Dermis blood vessel endothelial cell (primary cell): ENCODE measurements around the gene ARPIN. TPM values are rescaled to one million over a fixed set of nuclear protein-coding genes. Genes with fewer than 3 reads are reported as not detected.

Experiments
- total RNA-seq: library from RNA; depleted of rRNA; stranded (reverse); fragments of >200 nt; gene quantifications from 2 replicates; pipeline ENCODE4 v1.2.3, GENCODE V29; 2014

Gene ARPIN
- total RNA-seq, 1 donor from 2014 or later: 15.7 TPM

Other genes with a start within 250 kb of the ARPIN start
- under 0.01 TPM in 1 of 2 replicates, not detected in the other for gene PLIN1, start 233.6 kb downstream of the ARPIN start, total RNA-seq
- 3.1 and 6.5 TPM in 2 replicates for gene PEX11A, start 222.2 kb downstream of the ARPIN start, total RNA-seq
- gene WDR93, start 222.1 kb downstream of the ARPIN start, total RNA-seq: not detected in 2 replicates
- gene MESP1, start 161.7 kb downstream of the ARPIN start, total RNA-seq: 0.14 and 0.34 TPM in 2 replicates
- gene MESP2, start 136.6 kb downstream of the ARPIN start, total RNA-seq: 0.28 TPM in 1 of 2 replicates, not detected in the other
- 4.1 and 6.8 TPM in 2 replicates for gene ANPEP, start 98.1 kb downstream of the ARPIN start, total RNA-seq
- gene AP3S2, start 19.0 kb downstream of the ARPIN start, total RNA-seq: 30.1 and 40.2 TPM in 2 replicates
- gene ZNF710, start 88.4 kb upstream of the ARPIN start, total RNA-seq: 10.2 and 10.7 TPM in 2 replicates
- 77.3 and 127 TPM in 2 replicates for gene IDH2, start 189.5 kb upstream of the ARPIN start, total RNA-seq